IPS DF 4.7 (cell line): Measurements from ENCODE around the gene TNNC1.

Experiments used
- DNase-seq: peaks from one replicate; pipeline ENCODE4 v3.0.0-alpha.2; 2013; ENCODE audit warnings: low spot score; ENCODE audit errors: extremely low read depth

TNNC1 gene

GRCh38 chr3:52453496-52454249 lies at the start of gene TNNC1:
Gene TNNC1 (minus strand): TSS chr3:52454041. CDS start chr3:52454015, 26 bp downstream.
- no peak for DNase-seq

- no peak for DNase-seq
Measured at GRCh38 chr3:52502808-52503350, 49.0 kb upstream of the TNNC1 start.

- no peak for DNase-seq
Measured at GRCh38 chr3:52502001-52502400, 48.2 kb upstream of the TNNC1 start.

- DNase-seq = no peak
Measured at GRCh38 chr3:52501046-52501445, 47.2 kb upstream of the TNNC1 start.

- DNase-seq = no peak
Measured at GRCh38 chr3:52498137-52499054, 44.6 kb upstream of the TNNC1 start.

GRCh38 chr3:52495777-52496602 lies 42.1 kb upstream of the TNNC1 start:
- DNase-seq = no peak

GRCh38 chr3:52494886-52495495 lies 41.1 kb upstream of the TNNC1 start, which contains the start of gene STAB1:
Gene STAB1 (plus strand): TSS chr3:52495338. CDS start chr3:52495414, 76 bp downstream.
- DNase-seq = no peak

GRCh38 chr3:52494445-52494844 lies 40.6 kb upstream of the TNNC1 start:
- no peak for DNase-seq

- no peak for DNase-seq
Measured at GRCh38 chr3:52493232-52494017, 39.6 kb upstream of the TNNC1 start.

- DNase-seq = no peak
Measured at GRCh38 chr3:52492059-52492458, 38.2 kb upstream of the TNNC1 start.

- no peak for DNase-seq
Measured at GRCh38 chr3:52490939-52491526, 37.2 kb upstream of the TNNC1 start.

- DNase-seq = no peak
Measured at GRCh38 chr3:52490035-52490938, 36.4 kb upstream of the TNNC1 start.

- no peak for DNase-seq
Measured at GRCh38 chr3:52489453-52489852, 35.6 kb upstream of the TNNC1 start.

- DNase-seq = no peak
Measured at GRCh38 chr3:52488746-52489145, 34.9 kb upstream of the TNNC1 start.

- DNase-seq = no peak
Measured at GRCh38 chr3:52487788-52488691, 34.2 kb upstream of the TNNC1 start.

- DNase-seq = no peak
Measured at GRCh38 chr3:52487050-52487787, 33.4 kb upstream of the TNNC1 start.
